Adipocyte (in vitro differentiated cells): Measurements from ENCODE around the gene TFPT.

ENCODE experiments used
- DNase-seq: peaks from one replicate; pipeline ENCODE4 v3.0.0-alpha.2; 2015; ENCODE audit warnings: low read depth
- H3K27me3 ChIP-seq: replicated peaks from 2 replicates; pipeline ENCODE4 v1.7.0; 2013; ENCODE audit warnings: mild to moderate bottlenecking, low read length, moderate library complexity; ENCODE audit not compliant: control insufficient read depth, insufficient read depth
- H3K36me3 ChIP-seq: 2 replicates; pipeline ENCODE4 v1.7.0; 2013; ENCODE audit warnings: low read length, mild to moderate bottlenecking, moderate library complexity; ENCODE audit not compliant: control insufficient read depth, insufficient read depth, severe bottlenecking
- H3K4me1 ChIP-seq: 2 replicates; pipeline ENCODE4 v1.7.0; 2013; ENCODE audit warnings: mild to moderate bottlenecking, low read length, moderate library complexity; ENCODE audit not compliant: control insufficient read depth, insufficient read depth
- H3K4me3 ChIP-seq: 2 replicates; pipeline ENCODE4 v1.7.0; 2013; ENCODE audit warnings: mild to moderate bottlenecking, low read length, moderate library complexity
- H3K9ac ChIP-seq: 2 replicates; pipeline ENCODE4 v1.7.0; 2013; ENCODE audit warnings: mild to moderate bottlenecking, low read length, moderate library complexity
- H3K9me3 ChIP-seq: 2 replicates; pipeline ENCODE4 v1.7.0; 2013; ENCODE audit warnings: mild to moderate bottlenecking, low read length, moderate library complexity; ENCODE audit not compliant: control insufficient read depth

The TFPT gene

GRCh38 chr19:54133312-54133956, 18.0 kb upstream of the TFPT start:
- no peak for DNase-seq

GRCh38 chr19:54129617-54129996, 14.2 kb upstream of the TFPT start:
- H3K4me1 ChIP-seq: no peaks in the 10 kb centered on the region
- H3K36me3 ChIP-seq: peaks cover 59% of the 10 kb centered on the region

More at GRCh38 chr19:54133312-54133956, 18.0 kb upstream of the TFPT start:
- Histone ChIP-seq H3K27me3 (peaks cover 2% of the 10 kb centered on the region), H3K36me3 (peaks cover 28% of the 10 kb centered on the region), H3K4me1 (peaks cover 10% of the 10 kb centered on the region), H3K9me3 (no peaks in the 10 kb centered on the region), H3K9ac (no peak overlapping the region), H3K4me3 (no peak overlapping the region)

GRCh38 chr19:54128796-54129616, 13.5 kb upstream of the TFPT start:
- no peaks in the 10 kb centered on the region for H3K4me1 ChIP-seq
- DNase-seq: no peak
- peaks cover 65% of the 10 kb centered on the region for H3K36me3 ChIP-seq

More at GRCh38 chr19:54129617-54129996, 14.2 kb upstream of the TFPT start:
- Histone ChIP-seq H3K9me3 (no peaks in the 10 kb centered on the region), H3K9ac (no peak overlapping the region), H3K27me3 (peaks cover 2% of the 10 kb centered on the region), H3K4me3 (no peak overlapping the region)
- no peak for DNase-seq

GRCh38 chr19:54128441-54128725, 12.9 kb upstream of the TFPT start:
- DNase-seq: no peak
- Histone ChIP-seq H3K27me3 (no peaks in the 10 kb centered on the region), H3K9ac (no peak overlapping the region), H3K9me3 (no peaks in the 10 kb centered on the region), H3K4me1 (no peaks in the 10 kb centered on the region), H3K36me3 (peaks cover 71% of the 10 kb centered on the region), H3K4me3 (no peak overlapping the region)

More at GRCh38 chr19:54128796-54129616, 13.5 kb upstream of the TFPT start:
- H3K9ac ChIP-seq: no peak overlapping the region
- H3K4me3 ChIP-seq: no peak overlapping the region
- H3K27me3 ChIP-seq: peaks cover 2% of the 10 kb centered on the region
- no peaks in the 10 kb centered on the region for H3K9me3 ChIP-seq

- Histone ChIP-seq H3K27me3 (no peaks in the 10 kb centered on the region), H3K9ac (no peak overlapping the region), H3K36me3 (peaks cover 76% of the 10 kb centered on the region), H3K4me1 (no peaks in the 10 kb centered on the region), H3K4me3 (no peak overlapping the region), H3K9me3 (no peaks in the 10 kb centered on the region)
- no peak for DNase-seq
Measured at GRCh38 chr19:54127688-54128440, 12.4 kb upstream of the TFPT start.

DNA sequence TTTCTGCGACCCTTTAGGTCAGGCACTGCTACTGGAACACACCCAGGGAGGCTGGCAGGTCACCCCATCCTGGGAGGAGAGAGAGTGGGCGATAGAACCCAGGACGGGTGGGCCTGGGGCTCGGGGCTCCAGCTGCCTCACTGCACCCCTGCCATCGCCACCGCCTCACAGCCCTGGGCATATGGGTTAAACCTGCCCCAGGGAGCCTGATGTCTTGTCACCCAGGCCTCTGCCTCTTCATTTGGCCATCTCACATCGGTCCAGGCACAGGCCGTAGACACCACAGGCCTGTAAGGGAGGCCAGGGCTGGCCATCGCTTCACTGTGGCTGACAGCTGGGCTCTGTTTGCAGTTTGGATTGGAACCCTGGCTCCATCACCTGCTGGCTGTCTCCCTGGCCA, 10.3 kb upstream of the TFPT start:
- Histone ChIP-seq H3K27me3 (no peaks in the 10 kb centered on the region), H3K36me3 (peaks cover 80% of the 10 kb centered on the region), H3K9ac (no peak overlapping the region), H3K9me3 (no peaks in the 10 kb centered on the region), H3K4me1 (no peaks in the 10 kb centered on the region), H3K4me3 (no peak overlapping the region)
- DNase-seq: no peak

- H3K4me3 ChIP-seq: no peak overlapping the region
- no peak for DNase-seq
- H3K9ac ChIP-seq: no peak overlapping the region
- H3K36me3 ChIP-seq: peaks cover 86% of the 10 kb centered on the region
- H3K27me3 ChIP-seq: no peaks in the 10 kb centered on the region
- no peaks in the 10 kb centered on the region for H3K9me3 ChIP-seq
- no peaks in the 10 kb centered on the region for H3K4me1 ChIP-seq
Measured at GRCh38 chr19:54124393-54124792, 8.9 kb upstream of the TFPT start.

GRCh38 chr19:54123682-54124081, 8.2 kb upstream of the TFPT start:
- peaks cover 84% of the 10 kb centered on the region for H3K36me3 ChIP-seq
- no peaks in the 10 kb centered on the region for H3K9me3 ChIP-seq
- H3K9ac ChIP-seq: no peak overlapping the region
- H3K4me3 ChIP-seq: no peak overlapping the region
- no peak for DNase-seq
- no peaks in the 10 kb centered on the region for H3K27me3 ChIP-seq
- no peaks in the 10 kb centered on the region for H3K4me1 ChIP-seq

DNA sequence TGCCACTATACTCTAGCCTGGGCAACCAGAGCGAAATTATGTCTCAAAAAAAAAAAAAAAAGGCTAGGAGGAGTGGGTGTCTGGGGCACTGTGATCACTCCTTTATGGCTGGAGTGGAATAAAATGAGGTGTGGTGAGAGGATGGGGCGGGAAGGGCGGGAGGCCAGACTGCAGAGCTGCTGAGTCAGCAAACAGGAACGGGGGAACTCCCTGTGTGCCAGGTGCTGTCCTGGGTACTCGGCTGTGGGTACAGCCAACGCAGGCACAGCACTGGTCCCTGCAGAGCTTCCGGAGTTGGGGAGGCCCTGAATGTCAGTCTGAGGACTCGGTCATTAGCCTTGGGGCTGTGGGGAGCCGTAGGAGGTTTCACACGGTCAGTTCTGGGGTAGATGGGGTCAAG, 5.8 kb upstream of the TFPT start:
- H3K4me3 ChIP-seq: no peak overlapping the region
- H3K27me3 ChIP-seq: no peaks in the 10 kb centered on the region
- no peak for DNase-seq
- H3K4me1 ChIP-seq: peaks cover 4% of the 10 kb centered on the region
- H3K9ac ChIP-seq: no peak overlapping the region
- peaks cover 72% of the 10 kb centered on the region for H3K36me3 ChIP-seq
- no peaks in the 10 kb centered on the region for H3K9me3 ChIP-seq

GRCh38 chr19:54114340-54115108, 933 bp downstream of the TFPT start:
- DNase-seq: peak; percentile 12
- Histone ChIP-seq H3K9me3 (no peaks in the 10 kb centered on the region), H3K9ac (peak overlapping the region; percentile 93), H3K27me3 (no peaks in the 10 kb centered on the region), H3K4me3 (peak overlapping the region; percentile 90), H3K36me3 (peaks cover 27% of the 10 kb centered on the region), H3K4me1 (peaks cover 12% of the 10 kb centered on the region)

DNA sequence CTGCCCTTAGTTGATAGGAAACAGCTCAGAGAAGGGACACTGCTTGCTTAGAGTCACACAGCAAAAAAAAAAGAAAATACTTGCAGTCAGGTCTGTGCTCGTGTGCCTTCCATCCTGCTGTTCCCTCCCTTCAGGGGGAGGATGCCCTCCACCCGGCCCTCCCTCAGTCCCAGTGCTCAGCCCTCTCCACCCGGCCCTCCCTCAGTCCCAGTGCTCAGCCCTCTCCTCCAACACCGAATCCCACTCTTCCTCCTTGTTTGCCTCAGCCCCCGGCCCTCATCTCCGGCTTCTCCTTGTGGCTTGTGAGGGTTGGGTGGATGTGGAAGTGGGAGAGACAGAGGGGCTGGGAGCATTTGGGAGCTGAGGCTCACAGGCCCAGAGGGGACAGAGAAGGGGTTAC, 5.8 kb downstream of the TFPT start:
- peaks cover 54% of the 10 kb centered on the region for H3K36me3 ChIP-seq
- H3K4me1 ChIP-seq: peaks cover 7% of the 10 kb centered on the region
- no peaks in the 10 kb centered on the region for H3K27me3 ChIP-seq
- no peaks in the 10 kb centered on the region for H3K9me3 ChIP-seq
- DNase-seq: no peak
- H3K4me3 ChIP-seq: no peak overlapping the region
- H3K9ac ChIP-seq: no peak overlapping the region
